NT2/D1 (cell line): ENCODE measurements around the gene TNRC6C.

Source experiments
- DNase-seq: peaks from one replicate; pipeline ENCODE4 v3.0.0-alpha.2; 2011; ENCODE audit warnings: low read depth, low spot score
- H3K27me3 ChIP-seq: 2 replicates; pipeline ENCODE4 v1.6.0; 2011; ENCODE audit warnings: mild to moderate bottlenecking; ENCODE audit not compliant: insufficient read length, insufficient read depth
- H3K36me3 ChIP-seq: 2 replicates; pipeline ENCODE4 v1.6.1; 2011; ENCODE audit warnings: mild to moderate bottlenecking, low read length, mixed read lengths; ENCODE audit not compliant: insufficient read depth, insufficient read length
- H3K4me1 ChIP-seq: 2 replicates; pipeline ENCODE4 v1.5.1; 2011; ENCODE audit not compliant: insufficient read depth, insufficient read length
- H3K4me3 ChIP-seq: 2 replicates; pipeline ENCODE4 v1.5.1; 2011; ENCODE audit warnings: low read depth; ENCODE audit not compliant: insufficient read length
- H3K9ac ChIP-seq: 2 replicates; pipeline ENCODE4 v1.6.0; 2011; ENCODE audit warnings: low read depth; ENCODE audit not compliant: insufficient read length
- H3K9me3 ChIP-seq: 2 replicates; pipeline ENCODE4 v1.5.1; 2011; ENCODE audit warnings: mild to moderate bottlenecking, low read length; ENCODE audit not compliant: insufficient read depth
- SUZ12 ChIP-seq: IDR thresholded peaks from 2 replicates; pipeline ENCODE4 v1.6.1; 2011; ENCODE audit not compliant: insufficient read length, insufficient read depth; ENCODE audit errors: extremely low read depth
- YY1 ChIP-seq: IDR thresholded peaks from 2 replicates; pipeline ENCODE4 v1.6.1; 2011; ENCODE audit not compliant: insufficient read length, insufficient read depth
- ZNF274 ChIP-seq: IDR thresholded peaks from 2 replicates; pipeline ENCODE4 v1.6.1; 2011; ENCODE audit warnings: mild to moderate bottlenecking, low read depth, low read length

Gene TNRC6C

DNA sequence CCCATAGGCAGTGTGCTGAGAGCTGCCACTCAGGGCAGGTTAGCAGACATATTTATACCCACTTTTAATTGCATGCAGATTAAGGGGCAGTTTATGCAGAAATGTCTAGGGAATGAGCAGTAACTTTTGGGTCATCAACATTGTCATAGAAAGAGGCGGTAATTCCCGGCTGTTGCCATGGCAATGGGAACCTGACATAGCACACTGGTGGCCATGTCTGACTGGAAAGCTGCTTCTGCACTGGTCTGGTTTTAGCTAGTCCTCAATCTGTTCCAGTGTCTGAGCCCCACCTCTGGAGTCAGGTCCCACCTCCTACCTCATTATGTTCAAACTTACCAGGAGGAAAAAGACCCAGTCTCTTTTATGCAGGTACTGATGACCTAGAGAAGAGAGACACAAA, 31.5 kb upstream of the TNRC6C start:
- Histone ChIP-seq H3K4me1 (peaks cover 31% of the 10 kb centered on the region), H3K36me3 (no peaks in the 10 kb centered on the region), H3K4me3 (no peak overlapping the region), H3K9ac (no peak overlapping the region), H3K27me3 (no peaks in the 10 kb centered on the region), H3K9me3 (0 out of 2 replicates have a peak, but pooled peaks cover under 1% of the 10 kb centered on the region)
- TF ChIP-seq SUZ12 (no peak), YY1 (no peak), ZNF274 (no peak)
- DNase-seq, result no peak

DNA sequence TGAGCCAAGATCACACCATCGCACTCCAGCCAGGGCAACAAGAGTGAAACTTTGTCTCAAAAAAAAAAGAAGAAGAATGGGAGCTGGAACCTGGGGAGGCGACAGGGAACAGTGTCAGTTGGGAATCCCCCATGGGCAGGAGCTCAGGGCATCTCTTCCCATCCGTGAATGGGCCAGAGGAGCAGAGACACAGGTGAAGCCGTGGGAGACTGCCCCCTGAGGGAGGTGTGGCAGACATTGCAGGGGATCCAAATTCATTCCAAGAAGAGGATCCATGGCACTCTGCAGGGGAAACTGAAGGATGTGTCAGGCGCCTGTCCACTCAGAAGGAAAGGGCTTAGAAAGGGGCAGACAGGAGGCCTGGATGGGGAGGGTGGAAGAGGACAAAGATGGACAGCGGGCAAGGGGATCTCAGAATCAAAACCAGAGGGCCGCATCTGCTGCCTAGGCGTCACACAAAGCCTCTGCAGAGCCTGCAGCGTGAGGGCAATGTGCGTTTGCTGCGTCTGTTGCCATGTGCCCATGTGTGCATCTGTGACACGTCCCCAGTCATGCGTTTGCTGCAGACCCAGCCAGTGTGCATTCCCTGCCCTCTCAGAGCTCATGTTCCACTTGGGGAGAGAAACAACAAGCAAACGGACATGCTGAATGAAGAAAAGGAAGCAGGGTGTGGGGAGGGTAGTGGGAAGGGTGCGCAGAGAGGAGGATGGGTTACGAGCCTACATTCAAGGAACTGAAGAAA, 30.6 kb upstream of the TNRC6C start:
- Histone ChIP-seq H3K4me3 (no peak overlapping the region), H3K9ac (no peak overlapping the region), H3K4me1 (peaks cover 31% of the 10 kb centered on the region), H3K36me3 (no peaks in the 10 kb centered on the region), H3K27me3 (no peaks in the 10 kb centered on the region), H3K9me3 (no peaks in the 10 kb centered on the region)
- DNase-seq, result no peak
- no peak for TF ChIP-seq YY1
- no peak for TF ChIP-seq ZNF274
- no peak for TF ChIP-seq SUZ12

DNA sequence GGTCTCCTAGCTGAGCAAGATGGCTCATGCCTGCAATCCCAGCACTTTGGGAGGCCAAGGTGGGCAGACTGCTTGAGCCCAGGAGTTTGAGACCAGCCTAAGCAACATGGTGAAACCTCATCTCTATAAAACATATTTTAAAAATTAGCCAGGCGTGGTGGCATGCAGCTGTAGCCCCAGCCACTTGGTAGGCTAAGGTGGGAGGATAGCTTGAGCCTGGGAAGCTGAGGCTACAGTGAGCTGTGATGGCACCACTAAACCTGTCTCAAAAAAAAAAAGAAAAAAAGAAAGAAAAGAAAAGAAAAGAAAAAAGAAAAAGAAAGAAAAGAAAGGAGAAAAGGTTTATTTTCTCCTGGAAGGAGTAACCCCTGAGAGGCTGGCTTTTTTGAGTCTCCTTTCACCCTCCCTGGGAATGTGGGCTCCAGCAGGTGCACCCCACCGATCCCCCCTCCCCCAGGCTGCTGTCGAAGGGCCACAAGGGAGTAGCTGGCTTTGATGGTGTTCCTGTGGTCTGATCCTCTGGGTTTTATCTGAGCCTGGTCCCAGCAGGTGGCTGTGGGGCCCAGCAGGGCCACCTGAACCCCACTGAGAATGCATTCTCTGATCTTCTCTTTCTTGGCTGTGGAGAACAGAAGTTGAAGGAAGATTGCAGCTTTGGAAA, 29.9 kb upstream of the TNRC6C start:
- Histone ChIP-seq H3K9ac (no peak overlapping the region), H3K4me3 (no peak overlapping the region), H3K27me3 (no peaks in the 10 kb centered on the region), H3K9me3 (no peaks in the 10 kb centered on the region), H3K36me3 (no peaks in the 10 kb centered on the region), H3K4me1 (peaks cover 25% of the 10 kb centered on the region)
- TF ChIP-seq ZNF274, result no peak
- no peak for TF ChIP-seq YY1
- TF ChIP-seq SUZ12, result no peak
- DNase-seq, result no peak

DNA sequence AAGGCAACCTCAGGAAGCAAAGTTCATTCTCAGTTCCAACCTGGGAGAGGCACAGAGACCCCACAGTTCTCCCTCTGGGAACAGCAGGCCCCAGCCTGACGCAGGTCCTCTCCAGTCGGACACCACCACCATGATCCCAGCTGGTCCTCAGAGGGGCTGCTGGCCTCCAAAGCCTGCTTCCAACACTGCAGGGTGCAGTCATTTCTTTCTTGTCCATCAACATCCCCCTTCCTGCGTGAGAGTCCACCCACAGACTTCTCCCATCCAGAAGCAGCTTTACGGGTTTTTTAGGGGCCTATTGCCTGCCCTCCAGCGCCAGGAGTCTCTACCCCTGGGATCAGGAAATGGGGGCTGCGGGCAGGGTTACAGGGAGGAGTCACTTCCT, 29.3 kb upstream of the TNRC6C start:
- no peak overlapping the region for H3K4me3 ChIP-seq
- no peaks in the 10 kb centered on the region for H3K27me3 ChIP-seq
- peaks cover 20% of the 10 kb centered on the region for H3K4me1 ChIP-seq
- no peak for DNase-seq
- no peaks in the 10 kb centered on the region for H3K36me3 ChIP-seq
- peak overlapping the region; percentile 8 for H3K9ac ChIP-seq
- no peaks in the 10 kb centered on the region for H3K9me3 ChIP-seq
- TF ChIP-seq YY1 (no peak), ZNF274 (no peak), SUZ12 (no peak)

DNA sequence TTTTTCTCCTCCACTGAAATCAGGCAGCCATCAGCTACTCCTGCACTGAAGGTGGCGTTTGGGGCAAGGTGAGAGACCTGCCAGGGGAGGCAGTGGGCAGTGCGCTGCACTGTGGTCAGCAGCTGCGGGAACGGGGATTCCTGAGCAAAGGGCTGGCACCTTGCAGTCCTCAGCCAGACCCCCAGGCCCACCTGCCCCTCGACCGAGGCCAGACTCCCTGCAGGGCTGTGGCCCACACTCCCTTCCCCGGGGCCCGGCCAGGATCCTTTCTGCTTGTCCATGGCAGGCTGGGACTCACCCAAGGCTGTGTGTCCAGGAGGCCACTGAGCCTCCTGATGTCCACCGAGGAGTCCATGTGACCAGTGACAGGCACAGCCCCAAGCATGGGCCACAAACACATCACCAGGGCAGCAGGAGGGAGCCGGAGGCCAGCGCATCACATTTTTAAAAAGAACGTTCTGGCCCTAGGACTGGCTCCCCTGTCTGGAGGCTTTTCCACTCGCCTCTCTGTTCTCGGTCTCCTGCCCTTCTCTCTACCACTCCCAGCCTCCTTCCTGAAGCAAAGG, 28.5 kb upstream of the TNRC6C start:
- no peak overlapping the region for H3K4me3 ChIP-seq
- H3K36me3 ChIP-seq, result no peaks in the 10 kb centered on the region
- DNase-seq, result no peak
- H3K9ac ChIP-seq, result peak overlapping the region; percentile 7
- no peaks in the 10 kb centered on the region for H3K9me3 ChIP-seq
- peaks cover 15% of the 10 kb centered on the region for H3K4me1 ChIP-seq
- no peaks in the 10 kb centered on the region for H3K27me3 ChIP-seq
- no peak for TF ChIP-seq YY1
- TF ChIP-seq SUZ12, result no peak
- TF ChIP-seq ZNF274, result no peak

DNA sequence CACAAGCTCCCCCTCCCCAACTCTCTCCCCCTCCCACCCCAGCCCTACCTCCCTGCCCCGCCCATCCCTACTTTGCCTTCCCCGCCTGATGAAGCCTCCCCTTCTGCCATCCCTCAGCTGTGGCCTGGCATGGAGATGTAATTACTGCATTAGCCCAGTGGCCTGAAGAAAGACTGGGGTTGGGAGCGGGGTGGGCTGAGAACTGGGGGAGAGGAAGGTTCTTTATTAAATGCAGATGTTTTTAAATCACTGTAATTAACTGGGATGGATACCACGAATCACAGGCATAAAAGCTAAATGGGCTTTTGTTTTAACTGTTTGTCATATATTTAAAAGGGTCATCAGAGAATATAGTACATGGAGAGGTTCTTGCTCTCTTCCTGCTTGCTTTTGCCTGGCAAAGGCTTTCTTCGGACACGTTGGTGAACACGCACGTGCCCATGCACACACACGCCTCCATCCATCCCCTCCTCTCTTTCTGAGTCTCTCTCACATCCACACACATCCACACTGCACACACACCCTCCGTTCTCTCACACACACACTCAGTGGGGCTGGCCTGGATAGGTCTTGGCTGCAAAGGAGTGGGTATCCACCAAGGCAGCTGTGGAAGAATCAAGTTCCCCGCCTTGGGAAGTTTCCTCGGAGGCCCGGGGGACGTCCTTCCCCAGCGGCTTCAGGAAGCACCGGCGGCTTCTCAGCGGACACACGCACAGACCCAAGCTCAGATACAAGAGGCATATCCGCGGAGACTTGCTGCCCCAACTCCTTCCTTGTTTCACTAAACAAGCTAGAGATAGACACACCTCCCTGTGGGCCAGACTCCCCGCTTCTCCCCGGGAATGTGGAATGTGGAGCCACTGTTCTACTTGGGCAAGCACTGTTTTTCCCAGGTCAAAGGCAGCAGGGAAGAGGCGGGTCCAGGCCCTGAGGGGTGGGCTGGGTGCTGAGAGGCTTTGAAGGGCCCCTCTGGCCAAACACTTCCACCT, 27.4 kb upstream of the TNRC6C start:
- H3K27me3 ChIP-seq, result no peaks in the 10 kb centered on the region
- H3K4me3 ChIP-seq, result no peak overlapping the region
- H3K9ac ChIP-seq, result peak overlapping the region; percentile 0
- peaks cover 12% of the 10 kb centered on the region for H3K4me1 ChIP-seq
- no peaks in the 10 kb centered on the region for H3K9me3 ChIP-seq
- no peak for DNase-seq
- H3K36me3 ChIP-seq, result no peaks in the 10 kb centered on the region
- TF ChIP-seq YY1 (no peak), SUZ12 (no peak), ZNF274 (no peak)

DNA sequence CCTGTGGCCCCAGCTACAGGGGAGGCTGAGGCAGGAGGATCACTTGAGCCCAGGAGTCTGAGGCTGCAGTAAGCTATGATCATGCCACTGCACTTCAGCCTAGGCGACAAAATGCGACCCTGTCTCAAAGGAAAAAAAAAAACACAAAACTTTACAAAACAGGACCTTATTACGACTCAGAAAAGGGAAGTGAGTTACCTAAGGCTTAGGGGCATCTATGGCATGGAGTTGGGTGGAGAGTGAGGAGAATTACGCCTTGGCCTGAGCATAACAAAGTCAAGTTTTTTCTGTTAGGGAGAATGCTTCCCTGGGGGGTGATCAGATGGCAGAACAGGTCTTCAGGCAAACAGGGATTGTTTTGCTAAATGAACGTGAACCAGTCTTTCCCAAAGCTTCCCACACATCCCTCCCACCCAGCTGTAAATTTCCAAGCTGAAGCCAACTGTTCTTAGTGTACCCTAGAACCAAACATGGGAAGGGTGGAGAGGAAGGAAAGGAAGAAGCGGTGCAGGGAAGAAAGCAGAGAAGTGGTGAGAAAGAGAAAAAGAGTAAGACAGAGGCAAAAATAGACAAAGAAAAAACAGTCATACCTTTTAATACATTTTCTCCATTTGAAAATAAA, 24.6 kb upstream of the TNRC6C start:
- H3K4me1 ChIP-seq, result peaks cover 9% of the 10 kb centered on the region
- H3K9ac ChIP-seq, result no peak overlapping the region
- no peaks in the 10 kb centered on the region for H3K9me3 ChIP-seq
- DNase-seq, result peak; percentile 63
- no peaks in the 10 kb centered on the region for H3K36me3 ChIP-seq
- no peak for TF ChIP-seq YY1
- TF ChIP-seq SUZ12, result no peak
- TF ChIP-seq ZNF274, result no peak
- no peaks in the 10 kb centered on the region for H3K27me3 ChIP-seq
- H3K4me3 ChIP-seq, result no peak overlapping the region
